Mucosa of stomach (tissue), 1 donor: ENCODE data around the gene SETBP1.

Source experiments
- H3K27me3 ChIP-seq: one replicate; pipeline ENCODE4 v1.7.0; 2013; ENCODE audit warnings: mild to moderate bottlenecking, low read length; ENCODE audit not compliant: control insufficient read depth, insufficient read depth
- H3K36me3 ChIP-seq: one replicate; pipeline ENCODE4 v1.7.0; 2013; ENCODE audit warnings: low read length; ENCODE audit not compliant: control insufficient read depth, insufficient read depth
- H3K4me1 ChIP-seq: one replicate; pipeline ENCODE4 v1.7.0; 2013; ENCODE audit warnings: mild to moderate bottlenecking, low read length; ENCODE audit not compliant: control insufficient read depth, insufficient read depth
- H3K4me3 ChIP-seq: one replicate; pipeline ENCODE4 v1.7.0; 2013; ENCODE audit warnings: low read length
- H3K9ac ChIP-seq: one replicate; pipeline ENCODE4 v1.7.0; 2013; ENCODE audit warnings: mild to moderate bottlenecking, low read length, moderate library complexity
- H3K9me3 ChIP-seq: one replicate; pipeline ENCODE4 v1.7.0; 2013; ENCODE audit warnings: mild to moderate bottlenecking, low read length, moderate library complexity; ENCODE audit not compliant: control insufficient read depth
- donor health status: Pancreatic carcinoma.

SETBP1 gene

DNA sequence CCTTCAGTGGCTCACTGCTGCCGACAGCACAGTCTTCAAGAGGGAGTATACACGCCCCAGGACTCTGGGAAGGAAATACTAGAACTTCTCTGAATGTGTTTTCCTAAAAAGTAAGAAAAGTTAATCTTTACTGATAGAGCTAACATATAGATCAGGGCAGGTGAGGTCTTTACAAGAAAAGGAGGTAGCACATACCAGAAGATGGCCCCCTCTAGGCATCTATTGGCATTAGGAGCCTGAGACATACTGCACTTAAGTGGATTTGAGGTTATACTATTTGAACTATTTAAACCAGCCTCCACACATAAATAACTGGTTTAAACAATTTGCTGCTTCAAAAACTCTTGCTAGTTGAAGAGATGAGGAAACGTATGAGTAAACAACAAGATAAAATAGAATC, 406.1 kb downstream of the SETBP1 start:
- Histone ChIP-seq H3K36me3 (no peaks in the 10 kb centered on the region), H3K4me1 (no peaks in the 10 kb centered on the region), H3K9ac (no peak overlapping the region), H3K9me3 (no peaks in the 10 kb centered on the region), H3K4me3 (no peak overlapping the region), H3K27me3 (no peaks in the 10 kb centered on the region)

DNA sequence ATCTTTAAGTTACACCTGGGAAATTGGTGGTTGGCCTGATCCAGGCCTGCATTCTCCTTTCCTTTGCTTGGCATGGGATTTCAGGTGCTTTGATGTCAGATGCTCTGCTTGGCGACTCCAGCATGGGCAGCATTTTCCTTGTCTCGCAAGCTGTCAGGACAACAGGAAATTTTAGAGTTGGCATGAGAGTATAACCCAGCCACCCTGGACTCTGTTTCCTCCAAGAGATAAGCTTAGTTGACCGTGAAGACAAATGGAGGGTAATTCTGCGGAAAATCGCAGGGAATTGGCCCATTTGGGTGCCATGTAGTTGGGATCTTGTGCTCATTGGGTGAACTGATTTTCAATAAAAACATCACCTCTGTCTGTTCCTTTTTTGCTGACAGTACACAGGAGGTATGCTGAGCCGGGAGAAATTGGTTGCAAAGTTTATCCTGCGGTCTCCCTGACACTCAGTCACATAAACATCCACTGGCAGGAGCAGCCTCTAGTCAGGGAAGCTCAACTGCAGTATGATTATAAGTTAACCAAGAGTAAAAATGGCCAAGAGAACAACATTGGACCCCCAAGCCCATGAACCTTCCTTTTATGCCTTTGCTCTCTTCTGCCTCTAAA, 409.9 kb downstream of the SETBP1 start:
- Histone ChIP-seq H3K27me3 (no peaks in the 10 kb centered on the region), H3K4me3 (no peak overlapping the region), H3K9me3 (no peaks in the 10 kb centered on the region), H3K4me1 (no peaks in the 10 kb centered on the region), H3K9ac (no peak overlapping the region), H3K36me3 (no peaks in the 10 kb centered on the region)

DNA sequence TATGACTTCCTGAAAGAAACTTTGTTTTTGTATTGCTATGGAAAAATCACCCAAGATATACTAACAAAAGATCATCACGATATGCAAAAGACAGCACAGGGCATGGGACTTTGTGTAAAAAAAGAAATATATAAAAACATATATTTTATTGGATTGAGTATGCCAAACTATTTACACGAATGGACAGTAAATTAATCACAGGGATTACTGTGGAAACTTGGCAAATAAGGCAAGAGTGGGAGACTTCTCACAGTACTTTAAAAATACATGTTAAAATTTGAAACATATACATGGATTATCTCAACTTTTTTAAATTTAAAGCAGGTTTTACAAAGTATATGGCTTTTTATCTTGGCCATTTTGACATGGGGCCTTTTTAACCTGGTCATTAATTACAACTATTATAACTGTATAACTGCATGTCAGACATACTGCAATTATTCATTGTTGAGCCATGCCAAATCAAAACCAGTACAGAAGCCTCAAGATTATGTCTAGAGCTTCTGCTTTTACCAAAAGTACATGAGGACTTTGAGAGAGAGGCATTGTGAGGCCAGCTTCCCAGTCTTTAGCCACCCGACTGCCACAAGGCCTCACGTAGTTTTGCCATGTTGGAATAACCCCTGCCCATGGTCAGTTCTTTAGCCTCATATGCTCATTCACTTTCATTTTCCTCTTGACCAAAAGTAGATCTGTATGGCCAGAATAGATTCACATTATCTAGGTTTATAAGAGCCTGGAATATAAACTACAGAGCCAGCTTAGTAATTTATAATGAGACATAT, 419.8 kb downstream of the SETBP1 start:
- Histone ChIP-seq H3K36me3 (no peaks in the 10 kb centered on the region), H3K4me3 (no peak overlapping the region), H3K9ac (no peak overlapping the region), H3K27me3 (no peaks in the 10 kb centered on the region), H3K9me3 (no peaks in the 10 kb centered on the region), H3K4me1 (no peaks in the 10 kb centered on the region)

DNA sequence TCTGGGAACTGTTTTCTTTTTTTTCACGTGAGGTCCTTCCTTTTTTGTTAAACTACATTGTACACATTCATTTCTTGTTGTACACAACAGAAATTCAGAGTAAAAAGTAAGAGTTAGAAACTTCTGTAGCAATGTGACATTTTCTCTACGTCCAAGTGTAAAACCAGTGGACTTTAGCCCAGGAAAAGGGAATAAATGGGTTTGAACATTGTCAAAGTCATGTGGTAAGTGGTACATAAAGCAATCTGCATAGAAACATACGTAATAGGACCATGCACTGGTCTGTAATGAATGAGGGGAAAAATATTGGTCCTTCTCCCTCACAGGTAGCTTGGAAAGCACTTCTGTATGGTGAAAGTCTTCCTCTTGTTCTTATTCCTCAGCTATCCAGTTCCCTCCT, 421.4 kb downstream of the SETBP1 start:
- Histone ChIP-seq H3K36me3 (no peaks in the 10 kb centered on the region), H3K4me1 (no peaks in the 10 kb centered on the region), H3K9me3 (no peaks in the 10 kb centered on the region), H3K9ac (no peak overlapping the region), H3K4me3 (no peak overlapping the region), H3K27me3 (no peaks in the 10 kb centered on the region)

DNA sequence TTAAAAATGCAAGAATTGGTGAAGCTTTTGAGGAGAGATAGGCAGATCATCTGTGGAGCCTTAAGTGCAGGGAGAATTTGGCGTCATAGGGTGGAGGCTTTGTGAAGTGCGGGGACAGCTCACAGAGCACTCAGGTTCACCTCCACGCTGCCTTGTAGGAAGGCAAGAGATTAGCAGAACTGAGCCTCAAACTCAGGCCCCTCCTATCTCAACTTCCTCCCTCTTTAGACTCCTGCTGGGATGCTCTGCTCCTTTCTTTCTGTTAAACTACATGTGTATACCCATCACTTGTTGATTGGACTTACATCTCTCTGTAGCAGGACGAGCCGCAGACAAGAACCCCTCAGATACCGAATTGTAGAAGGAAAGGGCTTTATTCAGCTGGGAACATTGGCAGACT, 422.2 kb downstream of the SETBP1 start:
- Histone ChIP-seq H3K4me3 (no peak overlapping the region), H3K9me3 (no peaks in the 10 kb centered on the region), H3K9ac (no peak overlapping the region), H3K36me3 (no peaks in the 10 kb centered on the region), H3K4me1 (no peaks in the 10 kb centered on the region), H3K27me3 (no peaks in the 10 kb centered on the region)

DNA sequence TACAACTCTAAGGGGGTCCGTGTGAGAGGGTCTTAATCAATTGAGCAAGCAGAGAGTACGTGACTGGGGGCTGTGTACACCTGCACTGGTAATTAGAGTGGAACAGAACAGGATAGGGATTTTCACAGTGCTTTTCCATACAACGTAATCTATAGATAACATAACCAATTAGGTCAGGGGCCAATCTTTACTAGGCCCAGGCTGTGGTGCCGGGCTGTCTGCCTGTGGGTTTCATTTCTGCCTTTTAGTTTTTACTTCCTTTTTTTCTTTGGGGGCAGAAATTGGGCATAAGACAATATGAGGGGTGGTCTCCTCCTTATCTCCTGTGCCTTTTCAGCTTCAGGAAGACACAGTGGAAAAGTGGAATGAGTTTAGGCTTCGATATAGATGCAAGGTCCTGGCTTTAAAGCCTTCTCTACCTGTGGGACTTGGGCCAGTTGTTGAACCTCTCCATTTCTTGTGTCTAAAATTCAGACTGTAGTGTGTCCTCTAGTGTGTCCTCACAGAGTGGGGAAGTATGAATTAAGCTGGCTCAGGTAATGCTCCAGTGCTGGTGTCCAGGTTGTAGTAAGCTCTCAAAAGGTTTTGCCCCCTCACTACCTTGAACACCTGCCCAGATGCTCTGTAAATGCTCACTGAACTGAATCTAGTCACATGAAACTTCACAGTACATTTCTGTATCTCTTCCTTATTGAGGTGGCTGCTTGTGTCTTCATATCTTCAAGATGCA, 422.8 kb downstream of the SETBP1 start:
- Histone ChIP-seq H3K9ac (no peak overlapping the region), H3K4me3 (no peak overlapping the region), H3K4me1 (no peaks in the 10 kb centered on the region), H3K9me3 (no peaks in the 10 kb centered on the region), H3K27me3 (no peaks in the 10 kb centered on the region), H3K36me3 (no peaks in the 10 kb centered on the region)

DNA sequence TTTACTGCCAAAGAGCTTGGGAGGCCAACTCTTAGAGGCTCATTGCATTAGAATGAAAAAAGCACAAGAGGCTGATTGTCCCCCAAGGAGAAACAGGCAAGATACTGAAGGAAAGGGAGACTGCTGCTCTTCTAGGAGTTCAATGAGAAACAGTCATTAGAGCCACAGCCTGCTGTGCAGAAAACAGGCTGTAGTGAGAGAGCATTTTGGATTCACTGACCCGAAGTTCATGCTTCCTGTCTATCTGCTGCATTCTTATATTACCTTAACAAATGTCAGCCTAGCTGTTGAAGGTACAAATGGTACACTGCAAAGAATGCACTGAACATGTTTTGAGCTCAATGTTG, 423.3 kb downstream of the SETBP1 start:
- Histone ChIP-seq H3K9ac (no peak overlapping the region), H3K36me3 (no peaks in the 10 kb centered on the region), H3K9me3 (no peaks in the 10 kb centered on the region), H3K4me1 (no peaks in the 10 kb centered on the region), H3K4me3 (no peak overlapping the region), H3K27me3 (no peaks in the 10 kb centered on the region)

DNA sequence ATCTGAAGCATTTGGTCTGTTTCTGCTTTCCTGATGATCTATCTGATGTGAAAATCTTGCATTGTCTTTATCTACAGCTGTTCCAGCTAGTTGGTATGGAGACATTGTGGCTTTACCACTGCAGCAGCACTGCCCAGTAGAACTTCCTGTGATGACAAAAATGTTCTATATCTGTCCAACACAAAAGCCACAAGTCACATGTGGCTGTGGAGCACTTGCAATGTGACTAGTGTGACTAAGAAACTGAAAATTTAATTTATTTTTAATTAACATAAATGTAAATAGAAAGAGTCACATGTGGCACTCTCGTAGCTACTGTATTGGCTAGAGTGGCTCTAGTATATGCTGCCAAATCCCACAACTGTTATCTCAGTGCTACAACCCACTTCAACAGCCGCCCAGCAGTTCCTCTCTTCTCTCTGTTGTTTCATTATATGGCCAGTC, 425.7 kb downstream of the SETBP1 start:
- H3K4me1 ChIP-seq, result no peaks in the 10 kb centered on the region

DNA sequence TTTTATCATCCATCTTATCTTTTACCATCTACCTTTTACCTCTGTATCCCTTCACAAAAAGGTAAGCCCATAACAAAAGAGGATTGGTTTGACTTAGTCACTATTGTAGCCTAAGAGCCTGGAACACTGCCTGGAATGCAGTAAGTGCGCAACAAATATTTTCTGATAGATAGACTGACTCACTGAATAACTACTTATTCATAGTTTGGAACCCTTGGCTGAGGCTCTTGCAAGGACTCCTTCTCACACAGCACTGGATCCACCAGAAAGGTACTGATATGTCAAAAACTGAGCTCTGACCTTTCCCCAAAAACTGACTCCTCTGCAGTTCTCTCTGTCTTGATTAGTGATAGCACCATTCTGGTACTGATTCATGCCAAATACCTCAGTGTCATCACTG, 426.7 kb downstream of the SETBP1 start:
- Histone ChIP-seq H3K4me3 (no peak overlapping the region), H3K36me3 (no peaks in the 10 kb centered on the region), H3K9ac (no peak overlapping the region), H3K27me3 (no peaks in the 10 kb centered on the region), H3K9me3 (no peaks in the 10 kb centered on the region), H3K4me1 (no peaks in the 10 kb centered on the region)

More for the DNA sequence above, 425.7 kb downstream of the SETBP1 start:
- Histone ChIP-seq H3K27me3 (no peaks in the 10 kb centered on the region), H3K36me3 (no peaks in the 10 kb centered on the region), H3K9me3 (no peaks in the 10 kb centered on the region), H3K4me3 (no peak overlapping the region), H3K9ac (no peak overlapping the region)

DNA sequence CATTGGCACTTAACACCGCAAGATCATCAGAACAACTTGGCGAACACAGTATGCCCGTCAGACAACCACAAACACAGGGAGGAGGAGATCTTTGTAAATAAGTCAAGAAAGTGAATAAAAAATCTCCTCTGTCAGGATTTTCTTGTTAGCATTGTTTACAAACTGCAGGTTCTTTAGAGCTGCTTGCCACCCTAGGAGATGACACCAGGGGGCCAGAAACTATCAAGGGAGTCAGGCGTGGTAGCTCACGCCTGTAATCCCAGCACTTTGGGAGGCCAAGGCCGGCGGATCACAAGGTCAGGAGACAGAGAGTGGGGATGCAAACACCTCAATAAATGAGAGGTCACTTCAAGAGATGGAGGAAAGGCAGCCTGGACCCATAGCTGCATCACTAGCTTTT, 428.1 kb downstream of the SETBP1 start:
- Histone ChIP-seq H3K4me1 (no peaks in the 10 kb centered on the region), H3K4me3 (no peak overlapping the region), H3K9me3 (no peaks in the 10 kb centered on the region), H3K9ac (no peak overlapping the region), H3K27me3 (no peaks in the 10 kb centered on the region), H3K36me3 (no peaks in the 10 kb centered on the region)

DNA sequence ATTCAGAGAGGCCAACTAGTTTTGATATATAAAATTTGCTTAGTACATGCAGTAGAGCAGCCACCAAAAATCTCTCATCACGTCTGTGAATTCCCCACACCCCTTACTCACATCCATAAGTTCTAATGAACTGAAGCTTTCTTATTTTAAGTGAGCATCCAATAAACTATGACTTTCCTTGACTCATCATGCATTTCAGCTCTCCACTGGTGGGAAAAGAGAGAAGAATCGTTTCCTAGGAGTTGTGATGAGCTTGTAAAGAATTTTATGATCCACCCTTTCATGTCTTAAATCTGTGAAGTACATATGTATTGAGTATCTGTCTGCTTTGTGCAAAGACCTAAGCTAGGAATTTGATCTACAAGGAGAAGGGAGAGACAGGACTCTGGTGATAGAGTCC, 428.6 kb downstream of the SETBP1 start:
- H3K36me3 ChIP-seq, result no peaks in the 10 kb centered on the region
- H3K27me3 ChIP-seq, result no peaks in the 10 kb centered on the region
- no peaks in the 10 kb centered on the region for H3K4me1 ChIP-seq
- no peak overlapping the region for H3K4me3 ChIP-seq
- H3K9me3 ChIP-seq, result no peaks in the 10 kb centered on the region
- no peak overlapping the region for H3K9ac ChIP-seq

DNA sequence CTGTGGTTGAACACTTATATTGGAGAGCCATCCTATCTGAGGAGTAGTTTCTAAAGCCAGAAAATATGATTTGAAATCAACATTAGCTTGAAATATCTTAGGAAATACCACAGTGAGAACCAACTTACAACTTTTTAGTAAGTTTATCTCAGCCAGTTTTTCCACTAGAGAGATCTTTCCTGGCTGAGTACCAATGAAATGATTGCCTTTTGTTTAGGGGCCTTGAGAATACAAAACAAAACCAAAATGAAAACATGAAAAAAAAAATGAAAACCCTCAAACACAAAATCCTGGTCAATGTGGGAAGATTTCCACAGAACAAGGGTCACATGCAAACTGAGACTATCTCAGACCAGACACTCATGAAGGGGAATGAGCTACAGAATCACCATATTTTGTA, 429.0 kb downstream of the SETBP1 start:
- Histone ChIP-seq H3K9ac (no peak overlapping the region), H3K36me3 (no peaks in the 10 kb centered on the region), H3K4me1 (no peaks in the 10 kb centered on the region), H3K27me3 (no peaks in the 10 kb centered on the region), H3K9me3 (no peaks in the 10 kb centered on the region), H3K4me3 (no peak overlapping the region)
